ENCODE results near the gene SLC10A4. TPM values are rescaled to one million over a fixed set of nuclear protein-coding genes. Genes with fewer than 3 reads are reported as not detected.

Gene SLC10A4
- total RNA-seq, 1 experiment from 2014 or later: 2.1 TPM

GRCh38 chr4:48484494-48485168, 1.5 kb downstream of the SLC10A4 start:
- no peak for DNase-seq (ENCODE audit: extremely low read depth, low read depth)

GRCh38 chr4:48489683-48490011, 6.5 kb downstream of the SLC10A4 start:
- no peak for DNase-seq (ENCODE audit: extremely low read depth, low read depth)

GRCh38 chr4:48490012-48490679, 7.0 kb downstream of the SLC10A4 start, which contains the start of gene ZAR1:
Gene ZAR1 (plus strand): TSS chr4:48490252. CDS start chr4:48490292, 40 bp downstream.
- DNase-seq (ENCODE audit: extremely low read depth, low read depth): no peak

GRCh38 chr4:48490680-48491513, 7.8 kb downstream of the SLC10A4 start:
- DNase-seq (ENCODE audit: extremely low read depth, low read depth): no peak

GRCh38 chr4:48491514-48492176, 8.5 kb downstream of the SLC10A4 start:
- no peak for DNase-seq (ENCODE audit: extremely low read depth, low read depth)

- DNase-seq (ENCODE audit: extremely low read depth, low read depth): no peak
These were observed 10.4 kb downstream of the SLC10A4 start for GRCh38 chr4:48493452-48494100.

- DNase-seq (ENCODE audit: extremely low read depth, low read depth): no peak
These were observed 12.8 kb downstream of the SLC10A4 start for GRCh38 chr4:48495941-48496340.

- no peak for DNase-seq (ENCODE audit: extremely low read depth, low read depth)
These were observed 15.8 kb downstream of the SLC10A4 start for GRCh38 chr4:48498895-48499294.

- DNase-seq (ENCODE audit: extremely low read depth, low read depth): no peak
These were observed 16.5 kb downstream of the SLC10A4 start for GRCh38 chr4:48499551-48500066.

- no peak for DNase-seq (ENCODE audit: extremely low read depth, low read depth)
These were observed 20.3 kb downstream of the SLC10A4 start for GRCh38 chr4:48503233-48504025.

- DNase-seq (ENCODE audit: extremely low read depth, low read depth): no peak
These were observed 20.8 kb downstream of the SLC10A4 start for GRCh38 chr4:48504026-48504330.

GRCh38 chr4:48504352-48504751, 21.2 kb downstream of the SLC10A4 start:
- peak; percentile 11 for DNase-seq (ENCODE audit: extremely low read depth, low read depth)

GRCh38 chr4:48506716-48507115, 23.6 kb downstream of the SLC10A4 start:
- DNase-seq (ENCODE audit: extremely low read depth, low read depth): no peak

- DNase-seq (ENCODE audit: extremely low read depth, low read depth): no peak
These were observed 26.4 kb downstream of the SLC10A4 start for GRCh38 chr4:48509543-48509942.

GRCh38 chr4:48518143-48518542, 35.0 kb downstream of the SLC10A4 start:
- DNase-seq (ENCODE audit: extremely low read depth, low read depth): no peak

- DNase-seq (ENCODE audit: extremely low read depth, low read depth): no peak
These were observed 43.3 kb downstream of the SLC10A4 start for GRCh38 chr4:48526406-48526805.

- DNase-seq (ENCODE audit: extremely low read depth, low read depth): no peak
These were observed 55.2 kb downstream of the SLC10A4 start for GRCh38 chr4:48538358-48538757.
